Measurements from ENCODE around the gene ANLN. TPM values are rescaled to one million over a fixed set of nuclear protein-coding genes. Genes with fewer than 3 reads are reported as not detected.

ANLN gene
- total and polyA plus RNA-seq, 7 donors = 2.4 to 16.9 (median 4.6) TPM

GRCh38 chr7:36420307-36420706, 30.6 kb downstream of the ANLN start:
- DNase-seq = no peak
- Histone ChIP-seq H3K27me3 (no peaks in the 10 kb centered on the region), H3K36me3 (no peaks in the 10 kb centered on the region), H3K27ac (no peak overlapping the region), H3K9me3 (no peaks in the 10 kb centered on the region), H3K4me1 (no peaks in the 10 kb centered on the region), H3K4me3 (no peak overlapping the region)
- 92 to 95% methylated on average over 3 of the region's 3 CpGs for WGBS, 2 donors
- intact Hi-C loops (cut with DNase I) = no loop called here
- TF ChIP-seq CTCF (IDR thresholded peaks at IDR 0.05) = no peak
- TF ChIP-seq POLR2AphosphoS5 (IDR thresholded peaks at IDR 0.05) = no peak
- TF ChIP-seq POLR2A (IDR thresholded peaks at IDR 0.05) = no peak

GRCh38 chr7:36422072-36422471, 32.4 kb downstream of the ANLN start:
- Histone ChIP-seq H3K27me3 (no peaks in the 10 kb centered on the region), H3K27ac (no peak overlapping the region), H3K36me3 (no peaks in the 10 kb centered on the region), H3K4me3 (no peak overlapping the region), H3K9me3 (no peaks in the 10 kb centered on the region), H3K4me1 (no peaks in the 10 kb centered on the region)
- TF ChIP-seq POLR2AphosphoS5 (IDR thresholded peaks at IDR 0.05) = no peak
- TF ChIP-seq POLR2A (IDR thresholded peaks at IDR 0.05) = no peak
- no peak for TF ChIP-seq CTCF (IDR thresholded peaks at IDR 0.05)
- no peak for TF ChIP-seq EP300 (IDR thresholded peaks at IDR 0.05)
- intact Hi-C loops (cut with DNase I) = no loop called here
- no peak for DNase-seq
- 97 to 100% methylated on average over 3 of the region's 3 CpGs for WGBS, 2 donors

- H3K36me3 ChIP-seq = no peaks in the 10 kb centered on the region
- no peak overlapping the region for H3K4me3 ChIP-seq
- H3K9me3 ChIP-seq = no peaks in the 10 kb centered on the region
- H3K27me3 ChIP-seq = no peaks in the 10 kb centered on the region
- no peak for TF ChIP-seq EP300 (IDR thresholded peaks at IDR 0.05)
- no peak for TF ChIP-seq CTCF (IDR thresholded peaks at IDR 0.05)
- no peak for TF ChIP-seq POLR2AphosphoS5 (IDR thresholded peaks at IDR 0.05)
- TF ChIP-seq POLR2A (IDR thresholded peaks at IDR 0.05) = no peak
- H3K4me1 ChIP-seq = no peaks in the 10 kb centered on the region
- intact Hi-C loops (cut with DNase I) = no loop called here
- WGBS, 2 donors = 97 to 98% methylated on average over 2 of the region's 2 CpGs
- no peak overlapping the region for H3K27ac ChIP-seq
- no peak for DNase-seq
Observed at GRCh38 chr7:36423633-36424032, 34.0 kb downstream of the ANLN start.

GRCh38 chr7:36430186-36430585, 40.5 kb downstream of the ANLN start:
- 88 to 91% methylated on average over 2 of the region's 2 CpGs for WGBS, 2 donors
- no peak for TF ChIP-seq EP300 (IDR thresholded peaks at IDR 0.05)
- no peak for TF ChIP-seq POLR2A (IDR thresholded peaks at IDR 0.05)
- TF ChIP-seq CTCF (IDR thresholded peaks at IDR 0.05) = no peak
- TF ChIP-seq POLR2AphosphoS5 (IDR thresholded peaks at IDR 0.05) = no peak
- Histone ChIP-seq H3K9me3 (peaks cover 0 to 7% (median 2%) of the 10 kb centered on the region in 4 donors), H3K36me3 (no peaks in the 10 kb centered on the region), H3K4me3 (no peak overlapping the region), H3K27me3 (no peaks in the 10 kb centered on the region), H3K4me1 (no peaks in the 10 kb centered on the region), H3K27ac (no peak overlapping the region)
- no peak for DNase-seq
- intact Hi-C loops (cut with DNase I) = no loop called here

GRCh38 chr7:36430881-36431280, 41.2 kb downstream of the ANLN start:
- no peak for TF ChIP-seq POLR2A (IDR thresholded peaks at IDR 0.05)
- TF ChIP-seq CTCF (IDR thresholded peaks at IDR 0.05) = no peak
- TF ChIP-seq EP300 (IDR thresholded peaks at IDR 0.05) = no peak
- no peak for TF ChIP-seq POLR2AphosphoS5 (IDR thresholded peaks at IDR 0.05)
- Histone ChIP-seq H3K27me3 (no peaks in the 10 kb centered on the region), H3K4me3 (no peak overlapping the region), H3K36me3 (no peaks in the 10 kb centered on the region), H3K4me1 (no peaks in the 10 kb centered on the region), H3K9me3 (peaks cover 0 to 7% (median 2%) of the 10 kb centered on the region in 4 donors), H3K27ac (no peak overlapping the region)
- 91 to 98% methylated on average over 2 of the region's 2 CpGs for WGBS, 2 donors
- no peak for DNase-seq
- intact Hi-C loops (cut with DNase I) = no loop called here

Measured in sigmoid colon (tissue), 7 donors.